Measurements from ENCODE around the gene UBE4A. TPM values are rescaled to one million over a fixed set of nuclear protein-coding genes. Genes with fewer than 3 reads are reported as not detected.
A peak's percentile ranks its signal among the peaks of the same experiment; 100 is the strongest.

Gene UBE4A
- total RNA-seq, 1 experiment from 2014 or later, result 54.2 TPM

DNA sequence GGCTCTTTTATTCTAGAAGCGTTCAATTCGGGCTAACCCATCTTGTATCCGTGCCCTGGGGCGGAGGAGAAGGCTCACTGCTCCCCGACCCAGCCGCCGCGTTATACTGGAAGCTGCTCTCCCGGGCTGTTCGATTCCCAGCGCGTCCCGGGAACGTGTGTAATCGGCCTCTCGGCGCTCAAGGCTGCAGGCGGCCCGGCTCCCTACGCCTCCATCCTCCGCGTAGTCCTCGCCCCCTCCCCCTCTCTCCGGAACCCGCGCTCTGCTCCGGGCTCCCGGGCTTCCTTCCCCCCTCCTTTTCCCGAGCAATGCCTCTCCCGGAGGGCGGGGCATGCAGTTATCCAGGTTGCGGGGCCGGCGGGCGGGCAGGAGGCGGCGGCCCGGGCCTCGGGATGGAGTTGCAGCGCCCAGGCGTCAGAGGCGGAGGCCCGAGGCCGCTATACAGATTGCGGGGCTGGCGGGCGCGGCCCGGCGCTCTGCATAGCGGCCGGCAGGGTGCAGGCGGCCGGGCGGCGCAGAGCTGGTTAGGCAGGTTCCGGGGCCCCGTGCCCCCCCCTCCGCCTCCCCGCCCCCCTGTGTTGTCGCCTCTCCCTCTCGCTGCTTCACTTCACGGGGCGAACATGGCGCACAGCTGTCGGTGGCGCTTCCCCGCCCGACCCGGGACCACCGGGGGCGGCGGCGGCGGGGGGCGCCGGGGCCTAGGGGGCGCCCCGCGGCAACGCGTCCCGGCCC is 76.7 kb downstream of the UBE4A start, which contains the start of gene KMT2A:
KMT2A (plus strand) TSS at position 600 of the 732 bp plus-strand sequence; CDS start at position 621, 21 bp downstream.
- Histone ChIP-seq H3K27me3 (replicated peaks; ENCODE audit: insufficient read depth, low read depth, low read length, poor library complexity) (no peaks in the 10 kb centered on the region), H3K27ac (ENCODE audit: low read depth, low read length, poor library complexity, severe bottlenecking) (peak within 1 kb of the TSS; percentile 87), H3K4me1 (ENCODE audit: insufficient read depth, low read length, poor library complexity, severe bottlenecking) (peaks cover 38% of the 10 kb centered on the region), H3K36me3 (ENCODE audit: insufficient read depth, low read length, poor library complexity, severe bottlenecking) (peaks cover 12% of the 10 kb centered on the region), H3K9me3 (ENCODE audit: low read depth, low read length, poor library complexity, severe bottlenecking) (no peaks in the 10 kb centered on the region), H3K4me3 (ENCODE audit: low read depth, low read length, poor library complexity, severe bottlenecking) (peak within 1 kb of the TSS; percentile 93)
- DNase-seq (ENCODE audit: low spot score), result peak; percentile 100
- TF ChIP-seq EZH2 (IDR thresholded peaks at IDR 0.05; ENCODE audit: borderline replicate concordance, low read depth, low read length, poor library complexity, severe bottlenecking), result no peak
- TF ChIP-seq, protein P1, sequence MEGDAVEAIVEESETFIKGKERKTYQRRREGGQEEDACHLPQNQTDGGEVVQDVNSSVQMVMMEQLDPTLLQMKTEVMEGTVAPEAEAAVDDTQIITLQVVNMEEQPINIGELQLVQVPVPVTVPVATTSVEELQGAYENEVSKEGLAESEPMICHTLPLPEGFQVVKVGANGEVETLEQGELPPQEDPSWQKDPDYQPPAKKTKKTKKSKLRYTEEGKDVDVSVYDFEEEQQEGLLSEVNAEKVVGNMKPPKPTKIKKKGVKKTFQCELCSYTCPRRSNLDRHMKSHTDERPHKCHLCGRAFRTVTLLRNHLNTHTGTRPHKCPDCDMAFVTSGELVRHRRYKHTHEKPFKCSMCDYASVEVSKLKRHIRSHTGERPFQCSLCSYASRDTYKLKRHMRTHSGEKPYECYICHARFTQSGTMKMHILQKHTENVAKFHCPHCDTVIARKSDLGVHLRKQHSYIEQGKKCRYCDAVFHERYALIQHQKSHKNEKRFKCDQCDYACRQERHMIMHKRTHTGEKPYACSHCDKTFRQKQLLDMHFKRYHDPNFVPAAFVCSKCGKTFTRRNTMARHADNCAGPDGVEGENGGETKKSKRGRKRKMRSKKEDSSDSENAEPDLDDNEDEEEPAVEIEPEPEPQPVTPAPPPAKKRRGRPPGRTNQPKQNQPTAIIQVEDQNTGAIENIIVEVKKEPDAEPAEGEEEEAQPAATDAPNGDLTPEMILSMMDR (conservative IDR thresholded peaks at IDR 0.05; ENCODE audit: low read depth, low read length), result no peak
- BruUV-seq (replicated peaks), result no TSS peak
- CTCF ChIA-PET, result no interaction called here
- intact Hi-C loops (cut with micrococcal nuclease; ENCODE audit: unreplicated experiment), result loop anchor here (1.0 to 5.0 kb wide), 2 partner anchors 35 to 51 kb away; partner anchors contain the start of gene ATP5MG
- POLR2A ChIA-PET (ENCODE audit: low non-redundant PET), result interaction anchor here (0.6 to 0.7 kb wide), 2 partner anchors 23 to 43 kb away, joined by 4 to 7 read pairs; no protein-coding TSS in a partner anchor

DNA sequence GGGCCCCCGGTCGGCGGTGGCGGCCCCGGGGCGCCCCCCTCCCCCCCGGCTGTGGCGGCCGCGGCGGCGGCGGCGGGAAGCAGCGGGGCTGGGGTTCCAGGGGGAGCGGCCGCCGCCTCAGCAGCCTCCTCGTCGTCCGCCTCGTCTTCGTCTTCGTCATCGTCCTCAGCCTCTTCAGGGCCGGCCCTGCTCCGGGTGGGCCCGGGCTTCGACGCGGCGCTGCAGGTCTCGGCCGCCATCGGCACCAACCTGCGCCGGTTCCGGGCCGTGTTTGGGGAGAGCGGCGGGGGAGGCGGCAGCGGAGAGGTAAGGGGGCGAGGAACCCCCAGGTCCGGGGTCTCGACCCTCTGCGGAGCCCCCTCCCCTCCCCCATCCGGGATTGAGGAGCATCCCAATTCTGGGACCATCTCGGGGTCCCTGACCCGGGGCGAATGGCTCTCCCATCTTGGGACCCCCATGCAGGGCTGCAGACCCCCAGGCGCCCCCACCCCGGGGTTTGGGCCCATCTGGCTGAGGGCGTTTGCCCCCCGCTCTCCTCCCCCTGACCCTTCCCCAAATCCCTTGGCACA is 77.3 kb downstream of the UBE4A start:
- no peak for DNase-seq (ENCODE audit: low spot score)

More for the DNA sequence above, 77.3 kb downstream of the UBE4A start:
- peaks cover 40% of the 10 kb centered on the region for H3K4me1 ChIP-seq (ENCODE audit: insufficient read depth, low read length, poor library complexity, severe bottlenecking)
- H3K27me3 ChIP-seq (replicated peaks; ENCODE audit: insufficient read depth, low read depth, low read length, poor library complexity), result no peaks in the 10 kb centered on the region
- intact Hi-C loops (cut with micrococcal nuclease; ENCODE audit: unreplicated experiment), result loop anchor here (1.0 to 5.0 kb wide), 2 partner anchors 35 to 51 kb away; partner anchors contain the start of gene ATP5MG
- CTCF ChIA-PET, result no interaction called here
- H3K27ac ChIP-seq (ENCODE audit: low read depth, low read length, poor library complexity, severe bottlenecking), result peak overlapping the region; percentile 82
- peaks cover 16% of the 10 kb centered on the region for H3K36me3 ChIP-seq (ENCODE audit: insufficient read depth, low read length, poor library complexity, severe bottlenecking)
- no peaks in the 10 kb centered on the region for H3K9me3 ChIP-seq (ENCODE audit: low read depth, low read length, poor library complexity, severe bottlenecking)
- BruUV-seq (replicated peaks), result no TSS peak
- POLR2A ChIA-PET (ENCODE audit: low non-redundant PET), result interaction anchor here (0.6 to 0.7 kb wide), 2 partner anchors 22 to 42 kb away, joined by 4 to 7 read pairs; no protein-coding TSS in a partner anchor
- H3K4me3 ChIP-seq (ENCODE audit: low read depth, low read length, poor library complexity, severe bottlenecking), result peak overlapping the region; percentile 93
- TF ChIP-seq EZH2 (IDR thresholded peaks at IDR 0.05; ENCODE audit: borderline replicate concordance, low read depth, low read length, poor library complexity, severe bottlenecking), result no peak
- TF ChIP-seq, protein P1 (conservative IDR thresholded peaks at IDR 0.05; ENCODE audit: low read depth, low read length), result no peak

Measured in A673 (cell line).